AG04449 (cell line): ENCODE results near the gene EN2.

Experiments used
- CTCF ChIA-PET: fragments of 350-600 bp; formaldehyde crosslinking; extraction: SDS; loops from one replicate; lab custom pipeline; 2021; ENCODE audit warnings: antibody characterized with exemption; lab: Yijun Ruan, JAX
- POLR2A ChIA-PET: fragments of 400-600, 350-600 bp; formaldehyde crosslinking; extraction: SDS; loops from one replicate; lab custom pipeline; 2020; ENCODE audit warnings: antibody characterized with exemption, inconsistent platforms; lab: Yijun Ruan, JAX
- DNase-seq: peaks from one replicate; pipeline ENCODE4 v3.0.0-alpha.2; 2010; ENCODE audit warnings: low read depth, low spot score
- H3K4me3 ChIP-seq: 2 replicates; pipeline ENCODE4 v1.5.1; 2011; ENCODE audit warnings: low read depth, mild to moderate bottlenecking, control low read depth, low read length
- TF ChIP-seq, protein P1 (sequence below): IDR thresholded peaks from one replicate; pipeline ENCODE4 v1.5.1; 2011; ENCODE audit warnings: mild to moderate bottlenecking, moderate library complexity, low read length, control low read depth, inconsistent platforms; ENCODE audit not compliant: insufficient read depth; ENCODE audit errors: missing control alignments

EN2 gene

GRCh38 chr7:155466142-155466813, 8.3 kb downstream of the EN2 start:
- TF ChIP-seq, protein P1, sequence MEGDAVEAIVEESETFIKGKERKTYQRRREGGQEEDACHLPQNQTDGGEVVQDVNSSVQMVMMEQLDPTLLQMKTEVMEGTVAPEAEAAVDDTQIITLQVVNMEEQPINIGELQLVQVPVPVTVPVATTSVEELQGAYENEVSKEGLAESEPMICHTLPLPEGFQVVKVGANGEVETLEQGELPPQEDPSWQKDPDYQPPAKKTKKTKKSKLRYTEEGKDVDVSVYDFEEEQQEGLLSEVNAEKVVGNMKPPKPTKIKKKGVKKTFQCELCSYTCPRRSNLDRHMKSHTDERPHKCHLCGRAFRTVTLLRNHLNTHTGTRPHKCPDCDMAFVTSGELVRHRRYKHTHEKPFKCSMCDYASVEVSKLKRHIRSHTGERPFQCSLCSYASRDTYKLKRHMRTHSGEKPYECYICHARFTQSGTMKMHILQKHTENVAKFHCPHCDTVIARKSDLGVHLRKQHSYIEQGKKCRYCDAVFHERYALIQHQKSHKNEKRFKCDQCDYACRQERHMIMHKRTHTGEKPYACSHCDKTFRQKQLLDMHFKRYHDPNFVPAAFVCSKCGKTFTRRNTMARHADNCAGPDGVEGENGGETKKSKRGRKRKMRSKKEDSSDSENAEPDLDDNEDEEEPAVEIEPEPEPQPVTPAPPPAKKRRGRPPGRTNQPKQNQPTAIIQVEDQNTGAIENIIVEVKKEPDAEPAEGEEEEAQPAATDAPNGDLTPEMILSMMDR = no peak
- CTCF ChIA-PET = interaction anchor here (1.0 kb wide), 1 partner anchor 539 kb away, joined by 4 read pairs; no protein-coding TSS in a partner anchor
- H3K4me3 ChIP-seq = no peak overlapping the region
- POLR2A ChIA-PET = no interaction called here
- no peak for DNase-seq

- no peak for DNase-seq
- TF ChIP-seq, protein P1 = no peak
- CTCF ChIA-PET = no interaction called here
- no peak overlapping the region for H3K4me3 ChIP-seq
- POLR2A ChIA-PET = no interaction called here
Observed at GRCh38 chr7:155466814-155467733, 9.1 kb downstream of the EN2 start.

- TF ChIP-seq, protein P1 = no peak
- ChIA-PET POLR2A (no interaction called here), CTCF (no interaction called here)
- no peak for DNase-seq
- H3K4me3 ChIP-seq = no peak overlapping the region; the same call in 1 of the 2 replicates
Observed at GRCh38 chr7:155467846-155468784, 10.2 kb downstream of the EN2 start.

GRCh38 chr7:155468785-155469148, 10.8 kb downstream of the EN2 start:
- TF ChIP-seq, protein P1 = no peak
- H3K4me3 ChIP-seq = no peak overlapping the region
- ChIA-PET CTCF (no interaction called here), POLR2A (no interaction called here)
- no peak for DNase-seq

DNA sequence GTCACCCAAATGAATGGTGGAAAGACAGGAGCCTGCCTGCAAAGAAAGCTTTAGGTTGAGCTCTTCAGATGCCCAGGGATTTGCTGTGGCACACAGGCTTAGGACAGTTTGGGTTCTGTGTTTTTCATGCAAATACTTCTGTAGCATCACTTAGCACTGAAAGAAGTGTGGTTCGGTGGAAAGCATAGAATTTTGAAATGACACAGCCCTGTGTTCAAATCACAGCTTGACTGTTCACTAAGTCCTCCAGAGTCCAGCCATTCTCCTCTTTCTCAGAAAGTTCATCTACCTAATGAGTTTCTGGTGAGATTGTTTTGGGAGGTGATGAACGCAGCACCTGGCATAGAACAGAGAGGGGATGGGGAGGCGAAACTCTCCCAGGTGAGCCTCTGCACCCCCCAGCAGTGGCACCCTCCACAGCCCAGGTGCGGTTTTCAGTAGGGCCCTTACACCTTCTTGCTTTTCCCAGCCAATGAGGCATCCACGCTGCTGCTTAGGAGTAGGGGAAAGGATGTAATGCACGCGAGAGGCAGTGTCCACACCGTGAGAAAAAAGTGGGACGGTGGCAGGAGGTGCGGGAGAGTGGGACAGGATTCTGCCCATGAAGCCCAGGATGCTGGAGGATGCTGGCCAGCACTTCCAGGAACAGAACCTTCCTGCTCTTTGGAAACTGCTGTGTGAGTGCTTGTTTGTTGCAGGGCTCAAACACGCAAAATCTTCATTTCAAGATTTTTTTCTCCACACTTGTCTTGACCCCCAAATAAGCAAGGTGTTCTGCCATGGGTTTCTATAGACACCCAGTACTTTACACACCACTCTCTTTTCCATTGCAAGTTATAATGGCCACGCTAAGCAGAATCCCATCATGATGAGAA, 11.6 kb downstream of the EN2 start:
- no peak overlapping the region for H3K4me3 ChIP-seq
- TF ChIP-seq, protein P1 = no peak
- no peak for DNase-seq
- CTCF ChIA-PET = no interaction called here
- POLR2A ChIA-PET = no interaction called here
